ENCODE results near the gene MRPL16.

- TF ChIP-seq EP300 (IDR thresholded peaks at IDR 0.05; ENCODE audit: borderline replicate concordance) (no peak), TCF12 (IDR thresholded peaks at IDR 0.05; ENCODE audit: low read depth) (no peak), MAX (IDR thresholded peaks at IDR 0.05) (no peak), TAF1 (IDR thresholded peaks at IDR 0.05; ENCODE audit: low read depth) (no peak), RAD21 (IDR thresholded peaks at IDR 0.05; ENCODE audit: low read depth) (no peak), EGR1 (IDR thresholded peaks at IDR 0.05) (no peak), YY1 (IDR thresholded peaks at IDR 0.05; ENCODE audit: low read depth) (no peak), NFIC (IDR thresholded peaks at IDR 0.05) (no peak), TEAD4 (IDR thresholded peaks at IDR 0.05) (no peak), CEBPB (IDR thresholded peaks at IDR 0.05) (no peak)
- TF ChIP-seq, protein P1, sequence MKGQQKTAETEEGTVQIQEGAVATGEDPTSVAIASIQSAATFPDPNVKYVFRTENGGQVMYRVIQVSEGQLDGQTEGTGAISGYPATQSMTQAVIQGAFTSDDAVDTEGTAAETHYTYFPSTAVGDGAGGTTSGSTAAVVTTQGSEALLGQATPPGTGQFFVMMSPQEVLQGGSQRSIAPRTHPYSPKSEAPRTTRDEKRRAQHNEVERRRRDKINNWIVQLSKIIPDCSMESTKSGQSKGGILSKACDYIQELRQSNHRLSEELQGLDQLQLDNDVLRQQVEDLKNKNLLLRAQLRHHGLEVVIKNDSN (IDR thresholded peaks at IDR 0.05) = no peak
- TF ChIP-seq, protein P2, sequence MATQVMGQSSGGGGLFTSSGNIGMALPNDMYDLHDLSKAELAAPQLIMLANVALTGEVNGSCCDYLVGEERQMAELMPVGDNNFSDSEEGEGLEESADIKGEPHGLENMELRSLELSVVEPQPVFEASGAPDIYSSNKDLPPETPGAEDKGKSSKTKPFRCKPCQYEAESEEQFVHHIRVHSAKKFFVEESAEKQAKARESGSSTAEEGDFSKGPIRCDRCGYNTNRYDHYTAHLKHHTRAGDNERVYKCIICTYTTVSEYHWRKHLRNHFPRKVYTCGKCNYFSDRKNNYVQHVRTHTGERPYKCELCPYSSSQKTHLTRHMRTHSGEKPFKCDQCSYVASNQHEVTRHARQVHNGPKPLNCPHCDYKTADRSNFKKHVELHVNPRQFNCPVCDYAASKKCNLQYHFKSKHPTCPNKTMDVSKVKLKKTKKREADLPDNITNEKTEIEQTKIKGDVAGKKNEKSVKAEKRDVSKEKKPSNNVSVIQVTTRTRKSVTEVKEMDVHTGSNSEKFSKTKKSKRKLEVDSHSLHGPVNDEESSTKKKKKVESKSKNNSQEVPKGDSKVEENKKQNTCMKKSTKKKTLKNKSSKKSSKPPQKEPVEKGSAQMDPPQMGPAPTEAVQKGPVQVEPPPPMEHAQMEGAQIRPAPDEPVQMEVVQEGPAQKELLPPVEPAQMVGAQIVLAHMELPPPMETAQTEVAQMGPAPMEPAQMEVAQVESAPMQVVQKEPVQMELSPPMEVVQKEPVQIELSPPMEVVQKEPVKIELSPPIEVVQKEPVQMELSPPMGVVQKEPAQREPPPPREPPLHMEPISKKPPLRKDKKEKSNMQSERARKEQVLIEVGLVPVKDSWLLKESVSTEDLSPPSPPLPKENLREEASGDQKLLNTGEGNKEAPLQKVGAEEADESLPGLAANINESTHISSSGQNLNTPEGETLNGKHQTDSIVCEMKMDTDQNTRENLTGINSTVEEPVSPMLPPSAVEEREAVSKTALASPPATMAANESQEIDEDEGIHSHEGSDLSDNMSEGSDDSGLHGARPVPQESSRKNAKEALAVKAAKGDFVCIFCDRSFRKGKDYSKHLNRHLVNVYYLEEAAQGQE (IDR thresholded peaks at IDR 0.05; ENCODE audit: low read depth) = no peak
These were observed 49.1 kb upstream of the MRPL16 start for GRCh38 chr11:59859673-59860072.

Data from Ishikawa (cell line).